Ovary (tissue), 9 donors: ENCODE data around the gene IGF2BP1. TPM values are rescaled to one million over a fixed set of nuclear protein-coding genes. Genes with fewer than 3 reads are reported as not detected.

Experiments used
- DNase-seq, 5 donors: peaks; one replicate each; pipeline ENCODE4 v3.0.0-alpha.2; 2019 to 2020
- H3K27ac ChIP-seq, 2 donors: fragments of 200-600 bp; one replicate each; pipeline versions ENCODE4 v1.5.1 to v1.8.0; 2019 to 2022
- H3K27me3 ChIP-seq: fragments of 200-600 bp; one replicate; pipeline ENCODE4 v1.8.0; 2022
- H3K36me3 ChIP-seq: fragments of 200-600 bp; sonication (generic); one replicate; pipeline ENCODE4 v1.5.1; 2019
- H3K4me1 ChIP-seq: one replicate; pipeline ENCODE4 v1.8.1; 2013; ENCODE audit warnings: mild to moderate bottlenecking, moderate library complexity; ENCODE audit not compliant: insufficient read depth
- H3K4me3 ChIP-seq: fragments of 200-600 bp; sonication (generic); one replicate; pipeline ENCODE4 v1.5.1; 2017
- H3K9me3 ChIP-seq, 2 donors: fragments of 200-600 bp in 1 of 2; sonication (generic) in 1 of 2; one replicate each; pipeline versions ENCODE4 v1.5.1 to v1.8.1; 2013 to 2019; ENCODE audit warnings: mild to moderate bottlenecking in 1 of 2, moderate library complexity in 1 of 2
- CTCF ChIP-seq, 3 donors: fragments of 450-650 bp in 2 of 3; fragments of 200-600 bp in 1 of 3; IDR thresholded peaks; one replicate each; pipeline versions ENCODE4 v1.5.1 to v1.8.0; 2016 to 2022; ENCODE audit warnings: antibody characterized with exemption in 3 of 3, mild to moderate bottlenecking in 1 of 3
- EP300 ChIP-seq: sonication (generic); formaldehyde crosslinking; IDR thresholded peaks from one replicate; pipeline ENCODE4 v1.6.1; 2017; ENCODE audit warnings: antibody characterized with exemption
- POLR2A ChIP-seq: fragments of 450-650 bp; IDR thresholded peaks from one replicate; pipeline ENCODE4 v1.6.1; 2017; ENCODE audit warnings: antibody characterized with exemption, mild to moderate bottlenecking, moderate library complexity
- WGBS, 3 donors: extraction: QIAGEN DNeasy Blood & Tissue Kit in 1 of 3; methylation state at CpG; one replicate each; pipeline versions ENCODE4 v1.1.5 to v1.1.7; 2013 to 2017; 5-methylcytosine and 5-hydroxymethylcytosine counted together
- intact Hi-C, 4 donors: fragments of 100-400 bp; cut with DNase I; formaldehyde crosslinking; loops; one replicate each; pipeline versions ENCODE4 v1.11.0 to v1.15.1; 2022 to 2023
- polyA plus RNA-seq, 2 donors: library from polyadenylated mRNA; stranded (reverse); fragments of 200-250 nt in 1 of 2; fragments of 350-450 nt in 1 of 2; fragmentation: Illumina TruSeq in 1 of 2; extraction: RNeasy Lipid Tissue Mini Kit (QIAGEN cat#74804) in 1 of 2; gene quantifications; one replicate each; pipeline ENCODE4 v1.2.3, GENCODE V29; 2013 to 2014
- total RNA-seq, 7 donors: library from RNA; depleted of rRNA in 2 of 7; stranded (reverse); fragments of >200 nt in 2 of 7; fragmentation: NEBNext Ultra II Directional in 3 of 7; extraction: Animal tissue kit (Norgen Biotek cat#: 25700) in 3 of 7; gene quantifications; one replicate each; pipeline versions ENCODE4 v1.1.0 to v1.2.4, GENCODE V29; 2016 to 2023
- donor health status: DM: no; HTN: no; CAD: no; lungs with moderate emphysema.
- donor health status: DM: no; HTN: no; CAD: no.
- donor health status: Bipolar disorder and iron deficiency.
- donor health status: DM: yes; HTN: yes; CAD: no.
- donor health status: DM: no; HTN: no; CAD: no.
- donor health status: DM: yes; HTN: yes; CAD: no.

The IGF2BP1 gene
- total and polyA plus RNA-seq, 9 donors: 0.12 to 1.0 TPM; not detected in 7

GRCh38 chr17:48997827-48998586 lies 822 bp downstream of the IGF2BP1 start:
- TF ChIP-seq EP300 (no peak), CTCF (IDR thresholded peaks at IDR 0.05) (no peak), POLR2A (no peak)
- intact Hi-C loops: no loop called here
- Histone ChIP-seq H3K9me3 (no peaks in the 10 kb centered on the region), H3K27ac (no peak overlapping the region), H3K36me3 (no peaks in the 10 kb centered on the region), H3K4me1 (peaks cover 4% of the 10 kb centered on the region), H3K4me3 (no peak overlapping the region), H3K27me3 (peaks cover 5% of the 10 kb centered on the region)
- DNase-seq: no peak
- WGBS, 3 donors: 3 to 5% (median 5%) methylated on average over 54 to 63 of the region's 63 CpGs

- Histone ChIP-seq H3K4me1 (peaks cover 4% of the 10 kb centered on the region), H3K4me3 (no peak overlapping the region), H3K27me3 (no peaks in the 10 kb centered on the region), H3K9me3 (no peaks in the 10 kb centered on the region), H3K27ac (no peak overlapping the region), H3K36me3 (no peaks in the 10 kb centered on the region)
- WGBS, 3 donors: 14 to 20% (median 14%) methylated on average over 24 to 25 of the region's 25 CpGs
- intact Hi-C loops: no loop called here
- TF ChIP-seq EP300 (no peak), POLR2A (no peak), CTCF (IDR thresholded peaks at IDR 0.05) (no peak)
- no peak for DNase-seq
Observed at GRCh38 chr17:48998587-48999440, 1.6 kb downstream of the IGF2BP1 start.

- Histone ChIP-seq H3K36me3 (no peaks in the 10 kb centered on the region), H3K27me3 (no peaks in the 10 kb centered on the region), H3K27ac (no peak overlapping the region), H3K4me3 (no peak overlapping the region), H3K4me1 (peaks cover 4% of the 10 kb centered on the region), H3K9me3 (no peaks in the 10 kb centered on the region)
- TF ChIP-seq POLR2A: no peak
- no peak for TF ChIP-seq EP300
- no peak for TF ChIP-seq CTCF (IDR thresholded peaks at IDR 0.05)
- WGBS, 3 donors: 70 to 87% (median 79%) methylated on average over 1 of the region's 1 CpG
- intact Hi-C loops: no loop called here
- DNase-seq: no peak
Observed at GRCh38 chr17:49000943-49001342, 3.8 kb downstream of the IGF2BP1 start.

- intact Hi-C loops: no loop called here
- Histone ChIP-seq H3K9me3 (no peaks in the 10 kb centered on the region), H3K27ac (no peak overlapping the region), H3K4me3 (no peak overlapping the region), H3K36me3 (no peaks in the 10 kb centered on the region), H3K4me1 (peaks cover 4% of the 10 kb centered on the region), H3K27me3 (no peaks in the 10 kb centered on the region)
- DNase-seq: no peak
- no peak for TF ChIP-seq POLR2A
- TF ChIP-seq EP300: no peak
- no peak for TF ChIP-seq CTCF (IDR thresholded peaks at IDR 0.05)
Observed at GRCh38 chr17:49001671-49002070, 4.5 kb downstream of the IGF2BP1 start.
